HepG2 (cell line): ENCODE results near the gene SBK3. TPM values are rescaled to one million over a fixed set of nuclear protein-coding genes. Genes with fewer than 3 reads are reported as not detected.
A peak's percentile ranks its signal among the peaks of the same experiment; 100 is the strongest.

ENCODE experiments used
- BRCA1 ChIP-seq: sonication (generic); formaldehyde crosslinking; IDR thresholded peaks from 2 replicates; pipeline ENCODE4 v1.4.0; 2020; ENCODE audit warnings: missing genetic modification reagents
- CENPT ChIP-seq: sonication (generic); formaldehyde crosslinking; IDR thresholded peaks from 2 replicates; pipeline ENCODE4 v1.8.0; 2022; ENCODE audit warnings: low read depth, mild to moderate bottlenecking, moderate library complexity, missing genetic modification reagents
- CSRNP2 ChIP-seq: sonication (generic); formaldehyde crosslinking; conservative IDR thresholded peaks from 2 replicates; pipeline ENCODE4 v1.8.0; 2022; ENCODE audit warnings: low read depth, missing genetic modification reagents
- ELF3 ChIP-seq: IDR thresholded peaks from 2 replicates; pipeline ENCODE4 v1.6.1; 2016; ENCODE audit warnings: missing genetic modification reagents, missing compliant biosample characterization
- FOXA3 ChIP-seq: IDR thresholded peaks from 2 replicates; pipeline ENCODE4 v1.6.1; 2016; ENCODE audit warnings: missing genetic modification reagents, missing compliant biosample characterization
- KAT8 ChIP-seq: IDR thresholded peaks from 2 replicates; pipeline ENCODE4 v1.6.1; 2016; ENCODE audit warnings: missing genetic modification reagents, missing compliant biosample characterization
- MIER2 ChIP-seq: IDR thresholded peaks from 2 replicates; pipeline ENCODE4 v1.6.1; 2016; ENCODE audit warnings: missing biosample characterization, missing genetic modification reagents
- MXD1 ChIP-seq: sonication (generic); formaldehyde crosslinking; IDR thresholded peaks from 2 replicates; pipeline ENCODE4 v1.4.0; 2020; ENCODE audit warnings: mild to moderate bottlenecking, missing genetic modification reagents
- MXD4 ChIP-seq: IDR thresholded peaks from 2 replicates; pipeline ENCODE4 v1.6.1; 2016; ENCODE audit warnings: mild to moderate bottlenecking, missing biosample characterization, missing genetic modification reagents
- NCOA2 ChIP-seq: sonication (generic); formaldehyde crosslinking; IDR thresholded peaks from 2 replicates; pipeline ENCODE4 v1.8.0; 2022; ENCODE audit warnings: inconsistent platforms
- RCOR2 ChIP-seq: IDR thresholded peaks from 2 replicates; pipeline ENCODE4 v1.6.1; 2016; ENCODE audit warnings: missing biosample characterization, missing genetic modification reagents
- REST ChIP-seq, 2 experiments: IDR thresholded peaks; 2 replicates each; pipeline ENCODE4 v1.6.1; 2011 to 2012; ENCODE audit warnings: low read length in 2 of 2, borderline replicate concordance in 1 of 2, low read depth in 1 of 2, mild to moderate bottlenecking in 1 of 2, moderate library complexity in 1 of 2
- RFX3 ChIP-seq: IDR thresholded peaks from 2 replicates; pipeline ENCODE4 v1.6.1; 2016; ENCODE audit warnings: missing biosample characterization, missing genetic modification reagents
- SAP130 ChIP-seq: IDR thresholded peaks from 2 replicates; pipeline ENCODE4 v1.6.1; 2016; ENCODE audit warnings: low read depth
- SKI ChIP-seq: fragments of 450-650 bp; IDR thresholded peaks from one replicate; pipeline ENCODE4 v1.6.1; 2018; ENCODE audit warnings: mild to moderate bottlenecking; ENCODE audit not compliant: partially characterized antibody
- SMAD3 ChIP-seq: sonication (generic); formaldehyde crosslinking; IDR thresholded peaks from 2 replicates; pipeline ENCODE4 v1.4.0; 2020; ENCODE audit warnings: missing genetic modification reagents
- YEATS4 ChIP-seq: sonication (generic); formaldehyde crosslinking; IDR thresholded peaks from 2 replicates; pipeline ENCODE4 v1.4.0; 2020; ENCODE audit warnings: missing genetic modification reagents, borderline replicate concordance
- ZC3H13 ChIP-seq: sonication (generic); formaldehyde crosslinking; IDR thresholded peaks from 2 replicates; pipeline ENCODE4 v1.8.1; 2023; ENCODE audit warnings: mild to moderate bottlenecking, missing genetic modification reagents, moderate library complexity
- ZNF263 ChIP-seq: sonication (generic); formaldehyde crosslinking; IDR thresholded peaks from 2 replicates; pipeline ENCODE4 v1.4.0; 2020; ENCODE audit warnings: missing genetic modification reagents
- ZNF331 ChIP-seq: sonication (generic); formaldehyde crosslinking; IDR thresholded peaks from 2 replicates; pipeline ENCODE4 v1.4.0; 2020; ENCODE audit warnings: missing genetic modification reagents
- ZNF501 ChIP-seq: sonication (generic); formaldehyde crosslinking; IDR thresholded peaks from 2 replicates; pipeline ENCODE4 v1.5.1; 2020; ENCODE audit warnings: mild to moderate bottlenecking, moderate library complexity, missing genetic modification reagents
- ZNF567 ChIP-seq: sonication (generic); formaldehyde crosslinking; IDR thresholded peaks from 2 replicates; pipeline ENCODE4 v1.8.1; 2023; ENCODE audit warnings: mild to moderate bottlenecking, missing genetic modification reagents, borderline replicate concordance
- ZNF709 ChIP-seq: sonication (generic); formaldehyde crosslinking; IDR thresholded peaks from 2 replicates; pipeline ENCODE4 v1.5.0; 2020; ENCODE audit warnings: mild to moderate bottlenecking, missing genetic modification reagents
- ZNF747 ChIP-seq: sonication (generic); formaldehyde crosslinking; IDR thresholded peaks from 2 replicates; pipeline ENCODE4 v1.8.1; 2023; ENCODE audit warnings: missing genetic modification reagents, mild to moderate bottlenecking, borderline replicate concordance
- ZNF841 ChIP-seq: sonication (generic); formaldehyde crosslinking; IDR thresholded peaks from 2 replicates; pipeline ENCODE4 v1.8.1; 2023; ENCODE audit warnings: missing genetic modification reagents, borderline replicate concordance
- polyA plus RNA-seq, 8 experiments: library from polyadenylated mRNA; depleted of rRNA in 3 of 8; stranded (reverse) in 7 of 8; unstranded in 1 of 8; fragments of >200 nt; fragmentation: Illumina TruSeq in 4 of 8; extraction: Trizol in 4 of 8; gene quantifications; 2 replicates each; pipeline versions ENCODE4 v1.2.1 to v1.2.3, GENCODE V29; 2011 to 2016; ENCODE audit warnings: low read depth in 4 of 8, missing spikeins in 1 of 8, mixed read lengths in 1 of 8; ENCODE audit not compliant: insufficient read depth in 1 of 8
- total RNA-seq, 5 experiments: library from RNA; depleted of rRNA; stranded (reverse); fragments of >200 nt; fragmentation: Illumina TruSeq; extraction: Trizol; gene quantifications; 2 replicates each; pipeline ENCODE4 v1.2.3, GENCODE V29; 2016; ENCODE audit warnings: low read depth in 1 of 5

The SBK3 gene
- total and polyA plus RNA-seq, 2 of the 13 experiments (the other 11 are each of a cell fraction or from before 2014, with no cell fraction given), result 0.66 to 0.77 TPM

- TF ChIP-seq REST (IDR thresholded peaks at IDR 0.05; ENCODE audit: borderline replicate concordance in 1 of 2, low read depth in 1 of 2, low read length in 2 of 2) (peak; percentile 95 to 99), ELF3 (CRISPR knock-in tag) (peak; percentile 21; the same call in 1 of the 2 replicates), ZNF709 (CRISPR knock-in tag) (peak; percentile 70), ZNF331 (CRISPR knock-in tag) (peak; percentile 62; the same call in 1 of the 2 replicates), RFX3 (CRISPR knock-in tag) (no peak), ZNF841 (CRISPR knock-in tag) (peak; percentile 69; the same call in 1 of the 2 replicates), CENPT (CRISPR knock-in tag) (no peak), SKI (no peak), ZC3H13 (peak; percentile 90), ZNF747 (0 out of 2 replicates have a peak, but pooled peaks have one; percentile 9), KAT8 (CRISPR knock-in tag) (no peak; the same call in none of the 2 replicates), SMAD3 (peak; percentile 47; the same call in 1 of the 2 replicates), NCOA2 (peak; percentile 36), SAP130 (peak; percentile 61; the same call in 1 of the 2 replicates), ZNF567 (CRISPR knock-in tag) (no peak), CSRNP2 (no peak), MXD4 (CRISPR knock-in tag) (peak; percentile 62; the same call in 1 of the 2 replicates), BRCA1 (CRISPR knock-in tag) (no peak), RCOR2 (CRISPR knock-in tag) (peak; percentile 21; the same call in 1 of the 2 replicates), FOXA3 (CRISPR knock-in tag) (peak; percentile 47; the same call in 1 of the 2 replicates), MIER2 (CRISPR knock-in tag) (peak; percentile 97), ZNF501 (CRISPR knock-in tag) (0 out of 2 replicates have a peak, but pooled peaks have one; percentile 28), MXD1 (CRISPR knock-in tag) (peak; percentile 69; the same call in 1 of the 2 replicates), ZNF263 (peak; percentile 18; the same call in 1 of the 2 replicates), YEATS4 (CRISPR knock-in tag) (peak; percentile 11; the same call in 1 of the 2 replicates)
Measured at GRCh38 chr19:55581145-55581822, 35.9 kb upstream of the SBK3 start (continued).
